HCT116 (cell line): ENCODE data around the gene TASP1.

Source experiments
- CTCF ChIP-seq, 3 experiments: fragments of 200-600 bp in 1 of 3; sonication (generic) in 1 of 3; IDR thresholded peaks in 2 of 3; conservative IDR thresholded peaks in 1 of 3; 2 replicates each; pipeline ENCODE4 v1.5.1; 2012 to 2017; ENCODE audit warnings: low read depth in 2 of 3, low read length in 2 of 3, antibody characterized with exemption in 1 of 3, borderline replicate concordance in 1 of 3, control low read depth in 1 of 3, mild to moderate bottlenecking in 1 of 3, mixed read lengths in 1 of 3, mixed run types in 1 of 3, moderate library complexity in 1 of 3; ENCODE audit not compliant: insufficient read depth in 1 of 3
- JUND ChIP-seq: IDR thresholded peaks from 2 replicates; pipeline ENCODE4 v1.6.1; 2012
- YY1 ChIP-seq: IDR thresholded peaks from 2 replicates; pipeline ENCODE4 v1.6.1; 2011; ENCODE audit warnings: low read length, low read depth, moderate library complexity, mild to moderate bottlenecking; ENCODE audit not compliant: insufficient replicate concordance; ENCODE audit errors: extremely low read depth

GRCh38 chr20:13422637-13423036 is 216.1 kb downstream of the TASP1 start:
- TF ChIP-seq YY1 = no peak
- no peak for TF ChIP-seq CTCF (IDR thresholded peaks at IDR 0.05 in 2 of 3, conservative IDR thresholded peaks at IDR 0.05 in 1 of 3; ENCODE audit: borderline replicate concordance in 1 of 3, insufficient read depth in 1 of 3, low read depth in 2 of 3, low read length in 2 of 3)
- no peak for TF ChIP-seq JUND
